Liver (tissue), 9 donors: Measurements from ENCODE around the gene L1TD1. TPM values are rescaled to one million over a fixed set of nuclear protein-coding genes. Genes with fewer than 3 reads are reported as not detected.

Source experiments
- DNase-seq: peaks from one replicate; pipeline ENCODE4 v3.0.0-alpha.2; 2017; ENCODE audit warnings: low spot score
- H3K27ac ChIP-seq, 2 donors: one replicate each; pipeline ENCODE4 v1.7.0; 2013; ENCODE audit warnings: inconsistent platforms in 2 of 2, low read length in 2 of 2, control low read depth in 1 of 2, low read depth in 1 of 2, mild to moderate bottlenecking in 1 of 2
- H3K27me3 ChIP-seq, 4 donors: one replicate each; pipeline versions ENCODE4 v1.6.1 to v1.7.0; 2013; ENCODE audit warnings: low read length in 3 of 4, inconsistent platforms in 1 of 4, mild to moderate bottlenecking in 1 of 4, moderate library complexity in 1 of 4; ENCODE audit not compliant: control insufficient read depth in 4 of 4, insufficient read depth in 4 of 4
- H3K36me3 ChIP-seq, 4 donors: one replicate each; pipeline versions ENCODE4 v1.6.1 to v1.7.0; 2013; ENCODE audit warnings: low read length in 3 of 4, mild to moderate bottlenecking in 3 of 4, low read depth in 1 of 4, moderate library complexity in 1 of 4; ENCODE audit not compliant: control insufficient read depth in 4 of 4, insufficient read depth in 3 of 4
- H3K4me1 ChIP-seq, 4 donors: one replicate each; pipeline versions ENCODE4 v1.6.1 to v1.7.0; 2013; ENCODE audit warnings: low read length in 3 of 4, mild to moderate bottlenecking in 3 of 4, moderate library complexity in 1 of 4; ENCODE audit not compliant: control insufficient read depth in 4 of 4, insufficient read depth in 4 of 4
- H3K4me3 ChIP-seq, 3 donors: one replicate each; pipeline versions ENCODE4 v1.6.1 to v1.7.0; 2013; ENCODE audit warnings: low read length in 3 of 3, control low read depth in 1 of 3, low read depth in 1 of 3, mild to moderate bottlenecking in 1 of 3
- H3K9ac ChIP-seq, 2 donors: one replicate each; pipeline ENCODE4 v1.7.0; 2013; ENCODE audit warnings: low read length in 2 of 2, mild to moderate bottlenecking in 2 of 2, moderate library complexity in 2 of 2, control low read depth in 1 of 2, low read depth in 1 of 2
- H3K9me3 ChIP-seq, 4 donors: one replicate each; pipeline versions ENCODE4 v1.6.1 to v1.7.0; 2013; ENCODE audit warnings: low read length in 3 of 4; ENCODE audit not compliant: control insufficient read depth in 4 of 4
- CTCF ChIP-seq: fragments of 150-350 bp; IDR thresholded peaks from 2 replicates; pipeline ENCODE4 v1.5.1; 2017; ENCODE audit warnings: improper control_type of control experiment, low read depth, low read length; ENCODE audit not compliant: missing input control
- EGR1 ChIP-seq, 2 donors: IDR thresholded peaks; 2 replicates each; pipeline ENCODE4 v1.6.1; 2016 to 2018; ENCODE audit warnings: antibody characterized with exemption in 2 of 2, low read depth in 2 of 2
- FOXA1 ChIP-seq: IDR thresholded peaks from 2 replicates; pipeline ENCODE4 v1.6.1; 2016; ENCODE audit warnings: antibody characterized with exemption
- FOXA2 ChIP-seq: IDR thresholded peaks from 2 replicates; pipeline ENCODE4 v1.6.1; 2016; ENCODE audit warnings: antibody characterized with exemption
- GABPA ChIP-seq, 2 donors: IDR thresholded peaks in 1 of 2; conservative IDR thresholded peaks in 1 of 2; 2 replicates each; pipeline ENCODE4 v1.6.1; 2016; ENCODE audit warnings: antibody characterized with exemption in 2 of 2, mild to moderate bottlenecking in 1 of 2, moderate library complexity in 1 of 2
- HNF4A ChIP-seq, 2 donors: conservative IDR thresholded peaks; 2 replicates each; pipeline ENCODE4 v1.6.1; 2016; ENCODE audit warnings: antibody characterized with exemption in 2 of 2, mild to moderate bottlenecking in 2 of 2
- HNF4G ChIP-seq: IDR thresholded peaks from 2 replicates; pipeline ENCODE4 v1.6.1; 2016; ENCODE audit warnings: antibody characterized with exemption
- JUND ChIP-seq, 2 donors: IDR thresholded peaks; 2 replicates each; pipeline ENCODE4 v1.6.1; 2016; ENCODE audit warnings: antibody characterized with exemption in 2 of 2
- MAX ChIP-seq: IDR thresholded peaks from 2 replicates; pipeline ENCODE4 v1.6.1; 2016; ENCODE audit warnings: antibody characterized with exemption
- NR2F2 ChIP-seq: IDR thresholded peaks from 2 replicates; pipeline ENCODE4 v1.6.1; 2016; ENCODE audit warnings: antibody characterized with exemption
- RAD21 ChIP-seq, 2 donors: IDR thresholded peaks; 2 replicates each; pipeline ENCODE4 v1.6.1; 2016; ENCODE audit warnings: antibody characterized with exemption in 2 of 2, mild to moderate bottlenecking in 2 of 2
- REST ChIP-seq: IDR thresholded peaks from 2 replicates; pipeline ENCODE4 v1.6.1; 2016; ENCODE audit warnings: antibody characterized with exemption, mild to moderate bottlenecking
- RXRA ChIP-seq, 2 donors: IDR thresholded peaks; 2 replicates each; pipeline ENCODE4 v1.6.1; 2017 to 2018; ENCODE audit warnings: antibody characterized with exemption in 2 of 2, mild to moderate bottlenecking in 1 of 2
- SP1 ChIP-seq: IDR thresholded peaks from 2 replicates; pipeline ENCODE4 v1.6.1; 2018; ENCODE audit warnings: antibody characterized with exemption, mild to moderate bottlenecking
- TAF1 ChIP-seq: conservative IDR thresholded peaks from 2 replicates; pipeline ENCODE4 v1.6.1; 2016; ENCODE audit warnings: antibody characterized with exemption, mild to moderate bottlenecking
- YY1 ChIP-seq: IDR thresholded peaks from 2 replicates; pipeline ENCODE4 v1.6.1; 2016; ENCODE audit warnings: antibody characterized with exemption, mild to moderate bottlenecking
- WGBS: extraction: QIAGEN DNeasy Blood & Tissue Kit; methylation state at CpG from one replicate; pipeline ENCODE4 v1.1.7; 2013; 5-methylcytosine and 5-hydroxymethylcytosine counted together
- polyA plus RNA-seq, 2 donors: library from polyadenylated mRNA; stranded (reverse) in 1 of 2; unstranded in 1 of 2; fragments of 200-250 nt in 1 of 2; fragments of >200 nt in 1 of 2; fragmentation: Nextera tagmentation in 1 of 2; extraction: Ambion mirVana in 1 of 2; gene quantifications; one replicate each; pipeline versions ENCODE4 v1.2.1 to v1.2.3, GENCODE V29; 2013 to 2015
- total RNA-seq, 2 donors: library from RNA; depleted of rRNA; stranded (reverse); fragments of >200 nt; gene quantifications; one replicate each; pipeline ENCODE4 v1.2.3, GENCODE V29; 2014
- TF ChIP-seq, protein P1 (sequence below): IDR thresholded peaks from 2 replicates; pipeline ENCODE4 v1.6.1; 2016; ENCODE audit warnings: antibody characterized with exemption
- TF ChIP-seq, protein P2 (sequence below): IDR thresholded peaks from 2 replicates; pipeline ENCODE4 v1.6.1; 2016; ENCODE audit warnings: antibody characterized with exemption
- donor health status: healthy.
- donor health status: healthy.
- donor health status: healthy.
- donor health status: healthy.
- donor health status: healthy.

Gene L1TD1
- total and polyA plus RNA-seq, 4 donors = under 0.01 to 0.14 (median 0.01) TPM; not detected in 1

- Histone ChIP-seq H3K27ac (no peak overlapping the region), H3K4me3 (no peak overlapping the region), H3K9me3 (peaks cover 0 to 5% (median 3%) of the 10 kb centered on the region in 4 donors), H3K9ac (no peak overlapping the region), H3K36me3 (no peaks in the 10 kb centered on the region), H3K4me1 (no peaks in the 10 kb centered on the region), H3K27me3 (no peaks in the 10 kb centered on the region)
- TF ChIP-seq MAX (no peak), REST (no peak)
- TF ChIP-seq, protein P1, sequence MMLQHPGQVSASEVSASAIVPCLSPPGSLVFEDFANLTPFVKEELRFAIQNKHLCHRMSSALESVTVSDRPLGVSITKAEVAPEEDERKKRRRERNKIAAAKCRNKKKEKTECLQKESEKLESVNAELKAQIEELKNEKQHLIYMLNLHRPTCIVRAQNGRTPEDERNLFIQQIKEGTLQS = no peak
- no peak for DNase-seq
- 94% methylated on average over 5 of the region's 5 CpGs for WGBS
Observed at GRCh38 chr1:62208087-62208486, 13.4 kb downstream of the L1TD1 start.

GRCh38 chr1:62208970-62209369, 14.3 kb downstream of the L1TD1 start:
- Histone ChIP-seq H3K9me3 (peaks cover 0 to 5% (median 3%) of the 10 kb centered on the region in 4 donors), H3K4me1 (no peaks in the 10 kb centered on the region), H3K27me3 (no peaks in the 10 kb centered on the region), H3K27ac (no peak overlapping the region), H3K4me3 (no peak overlapping the region), H3K36me3 (no peaks in the 10 kb centered on the region), H3K9ac (no peak overlapping the region)
- no peak for DNase-seq
- TF ChIP-seq, protein P1 = no peak
- no peak for TF ChIP-seq HNF4G
- no peak for TF ChIP-seq HNF4A (conservative IDR thresholded peaks at IDR 0.05)
- no peak for TF ChIP-seq RAD21 (IDR thresholded peaks at IDR 0.05)
- TF ChIP-seq, protein P2, sequence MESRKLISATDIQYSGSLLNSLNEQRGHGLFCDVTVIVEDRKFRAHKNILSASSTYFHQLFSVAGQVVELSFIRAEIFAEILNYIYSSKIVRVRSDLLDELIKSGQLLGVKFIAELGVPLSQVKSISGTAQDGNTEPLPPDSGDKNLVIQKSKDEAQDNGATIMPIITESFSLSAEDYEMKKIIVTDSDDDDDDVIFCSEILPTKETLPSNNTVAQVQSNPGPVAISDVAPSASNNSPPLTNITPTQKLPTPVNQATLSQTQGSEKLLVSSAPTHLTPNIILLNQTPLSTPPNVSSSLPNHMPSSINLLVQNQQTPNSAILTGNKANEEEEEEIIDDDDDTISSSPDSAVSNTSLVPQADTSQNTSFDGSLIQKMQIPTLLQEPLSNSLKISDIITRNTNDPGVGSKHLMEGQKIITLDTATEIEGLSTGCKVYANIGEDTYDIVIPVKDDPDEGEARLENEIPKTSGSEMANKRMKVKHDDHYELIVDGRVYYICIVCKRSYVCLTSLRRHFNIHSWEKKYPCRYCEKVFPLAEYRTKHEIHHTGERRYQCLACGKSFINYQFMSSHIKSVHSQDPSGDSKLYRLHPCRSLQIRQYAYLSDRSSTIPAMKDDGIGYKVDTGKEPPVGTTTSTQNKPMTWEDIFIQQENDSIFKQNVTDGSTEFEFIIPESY = no peak
- TF ChIP-seq FOXA2 = no peak
- TF ChIP-seq NR2F2 = no peak
- TF ChIP-seq TAF1 = no peak
- no peak for TF ChIP-seq SP1
- no peak for TF ChIP-seq REST
- TF ChIP-seq GABPA (IDR thresholded peaks at IDR 0.05 in 1 of 2, conservative IDR thresholded peaks at IDR 0.05 in 1 of 2) = no peak
- no peak for TF ChIP-seq EGR1 (IDR thresholded peaks at IDR 0.05; ENCODE audit: low read depth in 2 of 2)
- no peak for TF ChIP-seq MAX
- TF ChIP-seq JUND (IDR thresholded peaks at IDR 0.05) = no peak
- no peak for TF ChIP-seq CTCF
- no peak for TF ChIP-seq RXRA (IDR thresholded peaks at IDR 0.05)
- no peak for TF ChIP-seq YY1
- no peak for TF ChIP-seq FOXA1
- WGBS = 84% methylated on average over 1 of the region's 1 CpG
